CD4-positive, alpha-beta T cell (primary cell): ENCODE data around the gene CEACAM16. TPM values are rescaled to one million over a fixed set of nuclear protein-coding genes. Genes with fewer than 3 reads are reported as not detected.
A peak's percentile ranks its signal among the peaks of the same experiment; 100 is the strongest.

Experiments used
- ATAC-seq: fragments of 200-7000 bp; cut with Tn5 transposase; one replicate; pipeline ENCODE4 v1.10.0; 2022; ENCODE audit warnings: mild to moderate bottlenecking; ENCODE audit not compliant: poor library complexity
- CTCF ChIA-PET: fragments of 350-600 bp; sonication (Branson Sonifier 250); formaldehyde crosslinking; loops from one replicate; lab custom pipeline; 2021; ENCODE audit warnings: antibody characterized with exemption, inconsistent platforms; lab: Charles Lee
- POLR2A ChIA-PET: fragments of 350-600 bp; sonication (Branson Sonifier 250); formaldehyde crosslinking; loops from one replicate; lab custom pipeline; 2021; ENCODE audit warnings: antibody characterized with exemption, inconsistent platforms; lab: Charles Lee
- DNase-seq, 14 experiments: peaks; one replicate each; pipeline ENCODE4 v3.0.0-alpha.2; 2013 to 2020; ENCODE audit warnings: mixed read lengths in 2 of 14
- H3K27ac ChIP-seq, 2 donors: one replicate each; pipeline versions ENCODE4 v1.5.1 to v1.7.0; 2013; ENCODE audit warnings: low read length in 2 of 2, low read depth in 1 of 2, mild to moderate bottlenecking in 1 of 2
- H3K27me3 ChIP-seq, 2 experiments: 1 replicate in 1 of 2; 2 replicates in 1 of 2; pipeline versions ENCODE4 v1.6.1 to v1.7.0; 2013; ENCODE audit warnings: low read length in 2 of 2, control low read depth in 1 of 2, mild to moderate bottlenecking in 1 of 2, moderate library complexity in 1 of 2; ENCODE audit not compliant: insufficient read depth in 2 of 2, control insufficient read depth in 1 of 2
- H3K36me3 ChIP-seq: one replicate; pipeline ENCODE4 v1.6.1; 2013; ENCODE audit warnings: low read length, control low read depth; ENCODE audit not compliant: insufficient read depth
- H3K4me1 ChIP-seq: one replicate; pipeline ENCODE4 v1.6.1; 2013; ENCODE audit warnings: low read length, control low read depth; ENCODE audit not compliant: insufficient read depth
- H3K4me3 ChIP-seq: one replicate; pipeline ENCODE4 v1.5.1; 2013; ENCODE audit warnings: mild to moderate bottlenecking, low read length, moderate library complexity
- H3K9me3 ChIP-seq, 2 experiments: 1 replicate in 1 of 2; 2 replicates in 1 of 2; pipeline versions ENCODE4 v1.6.1 to v1.7.0; 2013; ENCODE audit warnings: low read length in 2 of 2, mild to moderate bottlenecking in 2 of 2, control low read depth in 1 of 2, moderate library complexity in 1 of 2; ENCODE audit not compliant: control insufficient read depth in 1 of 2, insufficient read depth in 1 of 2
- H3K27ac Mint-ChIP-seq: one replicate; pipeline ENCODE4 v1.8.0; 2020; ENCODE audit warnings: mixed read lengths
- H3K27me3 Mint-ChIP-seq: one replicate; pipeline ENCODE4 v1.8.0; 2021; ENCODE audit warnings: mixed read lengths
- H3K36me3 Mint-ChIP-seq: one replicate; pipeline ENCODE4 v1.8.0; 2021; ENCODE audit warnings: low read depth, mixed read lengths
- H3K4me1 Mint-ChIP-seq: one replicate; pipeline ENCODE4 v1.8.0; 2021; ENCODE audit warnings: low read depth, mixed read lengths
- H3K4me3 Mint-ChIP-seq: one replicate; pipeline ENCODE4 v1.8.0; 2020; ENCODE audit warnings: mild to moderate bottlenecking, mixed read lengths
- H3K9me3 Mint-ChIP-seq: one replicate; pipeline ENCODE4 v1.8.0; 2020; ENCODE audit warnings: mixed read lengths
- CTCF ChIP-seq: fragments of 200-600 bp; IDR thresholded peaks from one replicate; pipeline ENCODE4 v1.8.0; 2022; ENCODE audit warnings: antibody characterized with exemption, mild to moderate bottlenecking
- intact Hi-C, 2 experiments: fragments of 100-400 bp; cut with DNase I in 1 of 2; cut with micrococcal nuclease in 1 of 2; formaldehyde crosslinking; loops; one replicate each; pipeline versions ENCODE4 v1.15.1 to v1.9.0; 2023 to 2025; cut with DNase I, micrococcal nuclease
- total RNA-seq, 174 experiments: library from RNA in 2 of 174; stranded (reverse) in 2 of 174; gene quantifications; one replicate each; pipeline ENCODE4 v1.2.3 and lab custom pipeline; 2021 to 2026

CEACAM16 gene
- total RNA-seq, 2 experiments from 2014 or later: not detected

- TF ChIP-seq CTCF: no peak
These were observed 11.1 kb upstream of the CEACAM16 start for GRCh38 chr19:44687888-44688287.

GRCh38 chr19:44689290-44690130, 9.4 kb upstream of the CEACAM16 start:
- no peaks in the 10 kb centered on the region for H3K36me3 Mint-ChIP-seq
- intact Hi-C loops: loop anchor here (1.0 to 2.0 kb wide), 4 partner anchors 35 to 261 kb away; no protein-coding TSS in a partner anchor
- no peaks in the 10 kb centered on the region for H3K27me3 ChIP-seq
- peaks cover 32% of the 10 kb centered on the region for H3K4me1 ChIP-seq
- no peaks in the 10 kb centered on the region for H3K9me3 Mint-ChIP-seq
- no peak overlapping the region for H3K4me3 ChIP-seq
- peak; percentile 54 for ATAC-seq
- ChIA-PET CTCF (interaction anchor here (0.6 to 5.7 kb wide), 8 partner anchors 25 to 116 kb away, joined by 3 to 68 read pairs (median 4); no protein-coding TSS in a partner anchor), POLR2A (interaction anchor here (1.8 to 2.5 kb wide), 2 partner anchors 35 to 81 kb away, joined by 5 to 10 read pairs; no protein-coding TSS in a partner anchor)
- peaks cover 23% of the 10 kb centered on the region for H3K27me3 Mint-ChIP-seq
- peak; percentile 87 for TF ChIP-seq CTCF
- no peaks in the 10 kb centered on the region for H3K36me3 ChIP-seq
- H3K9me3 ChIP-seq: no peaks in the 10 kb centered on the region
- no peak overlapping the region for H3K27ac ChIP-seq
- no peak overlapping the region for H3K4me3 Mint-ChIP-seq
- H3K4me1 Mint-ChIP-seq: peaks cover 35% of the 10 kb centered on the region
- no peak overlapping the region for H3K27ac Mint-ChIP-seq
- peak; percentile 67 to 90 (median 76) for DNase-seq

More at GRCh38 chr19:44687888-44688287, 11.1 kb upstream of the CEACAM16 start:
- Mint-ChIP-seq H3K4me1 (peaks cover 29% of the 10 kb centered on the region), H3K36me3 (no peaks in the 10 kb centered on the region), H3K4me3 (no peak overlapping the region), H3K27me3 (peaks cover 23% of the 10 kb centered on the region), H3K9me3 (no peaks in the 10 kb centered on the region), H3K27ac (no peak overlapping the region)
- POLR2A ChIA-PET: interaction anchor here (2.5 kb wide), 1 partner anchor 36 kb away, joined by 5 read pairs; no protein-coding TSS in a partner anchor
- H3K27me3 ChIP-seq: no peaks in the 10 kb centered on the region
- DNase-seq (peak in 1 of 14 experiments; percentile 22), ATAC-seq (no peak)
- no peak overlapping the region for H3K27ac ChIP-seq
- CTCF ChIA-PET: interaction anchor here (5.2 to 5.7 kb wide), 2 partner anchors 36 to 83 kb away, joined by 49 to 68 read pairs; no protein-coding TSS in a partner anchor
- intact Hi-C loops: no loop called here
- no peak overlapping the region for H3K4me3 ChIP-seq
- H3K4me1 ChIP-seq: peaks cover 26% of the 10 kb centered on the region
- no peaks in the 10 kb centered on the region for H3K36me3 ChIP-seq
- H3K9me3 ChIP-seq: no peaks in the 10 kb centered on the region

- Mint-ChIP-seq H3K27me3 (peaks cover 19% of the 10 kb centered on the region), H3K9me3 (no peaks in the 10 kb centered on the region), H3K4me3 (no peak overlapping the region), H3K27ac (no peak overlapping the region), H3K36me3 (no peaks in the 10 kb centered on the region), H3K4me1 (peaks cover 32% of the 10 kb centered on the region)
- Histone ChIP-seq H3K27me3 (no peaks in the 10 kb centered on the region), H3K4me3 (no peak overlapping the region), H3K4me1 (peaks cover 32% of the 10 kb centered on the region), H3K9me3 (no peaks in the 10 kb centered on the region), H3K36me3 (no peaks in the 10 kb centered on the region), H3K27ac (no peak overlapping the region)
- no peak for TF ChIP-seq CTCF
- POLR2A ChIA-PET: interaction anchor here (1.8 to 2.5 kb wide), 2 partner anchors 34 to 81 kb away, joined by 5 to 10 read pairs; no protein-coding TSS in a partner anchor
- no peak for ATAC-seq
- intact Hi-C loops: loop anchor here in 1 of 2 experiments (1.0 to 2.0 kb wide), 2 partner anchors 154 to 261 kb away; no protein-coding TSS in a partner anchor
- DNase-seq: no peak
- CTCF ChIA-PET: interaction anchor here (1.0 to 5.7 kb wide), 3 partner anchors 34 to 115 kb away, joined by 3 to 68 read pairs (median 49); no protein-coding TSS in a partner anchor
These were observed 8.9 kb upstream of the CEACAM16 start for GRCh38 chr19:44690131-44690440.
